Neural cell (in vitro differentiated cells): Measurements from ENCODE around the gene NSFL1C. TPM values are rescaled to one million over a fixed set of nuclear protein-coding genes. Genes with fewer than 3 reads are reported as not detected.
"Not testable (repeated sequence)": the region's sequence is repeated elsewhere in the genome, so short reads cannot be mapped to it uniquely, and the experiment has no call there.

Experiments used
- H2AFZ ChIP-seq: fragments of 200-600, 300-800 bp; sonication (generic), shearing (Covaris generic); 2 replicates; pipeline ENCODE4 v1.6.0; 2014; ENCODE audit warnings: low read depth, mild to moderate bottlenecking, antibody characterized with exemption, low read length, moderate library complexity
- H3F3A ChIP-seq: fragments of 200-600 bp; shearing (Covaris generic); 2 replicates; pipeline ENCODE4 v1.6.1; 2016; ENCODE audit warnings: mild to moderate bottlenecking, moderate library complexity, mixed read lengths, antibody characterized with exemption, low read length; ENCODE audit not compliant: insufficient read depth, poor library complexity, severe bottlenecking
- H3K27ac ChIP-seq: fragments of 200-600, 300-800 bp; sonication (generic), shearing (Covaris generic); 2 replicates; pipeline ENCODE4 v1.5.1; 2014; ENCODE audit warnings: mild to moderate bottlenecking, low read length, moderate library complexity
- H3K27me3 ChIP-seq: fragments of 300-800, 200-600 bp; sonication (generic), shearing (Covaris generic); 2 replicates; pipeline ENCODE4 v1.6.0; 2014; ENCODE audit warnings: mild to moderate bottlenecking, low read depth, low read length, moderate library complexity; ENCODE audit not compliant: insufficient read depth
- H3K36me3 ChIP-seq: fragments of 300-800, 200-600 bp; sonication (generic), shearing (Covaris generic); 2 replicates; pipeline ENCODE4 v1.5.1; 2014; ENCODE audit warnings: mild to moderate bottlenecking, antibody characterized with exemption, low read length, moderate library complexity; ENCODE audit not compliant: insufficient read depth
- H3K4me2 ChIP-seq: fragments of 300-800, 200-600 bp; sonication (generic), shearing (Covaris generic); 2 replicates; pipeline ENCODE4 v1.6.0; 2014; ENCODE audit warnings: mild to moderate bottlenecking, low read length
- H3K4me3 ChIP-seq: fragments of 300-800, 200-600 bp; sonication (generic), shearing (Covaris generic); 2 replicates; pipeline ENCODE4 v1.5.1; 2014; ENCODE audit warnings: mild to moderate bottlenecking, low read length, moderate library complexity
- H3K79me2 ChIP-seq: fragments of 200-600 bp; shearing (Covaris generic); replicated peaks from 2 replicates; pipeline ENCODE4 v1.6.0; 2014; ENCODE audit warnings: mild to moderate bottlenecking, low read length, moderate library complexity; ENCODE audit not compliant: insufficient read depth
- H3K9ac ChIP-seq: fragments of 300-800, 200-600 bp; sonication (generic), shearing (Covaris generic); 2 replicates; pipeline ENCODE4 v1.6.1; 2016; ENCODE audit warnings: mild to moderate bottlenecking, low read length, mixed read lengths
- H3K9me2 ChIP-seq: fragments of 200-600 bp; shearing (Covaris generic); 2 replicates; pipeline ENCODE4 v1.6.1; 2016; ENCODE audit warnings: mild to moderate bottlenecking, low read length, mixed read lengths; ENCODE audit not compliant: insufficient read depth
- H3K9me3 ChIP-seq: fragments of 200-600, 300-800 bp; sonication (generic), shearing (Covaris generic); 2 replicates; pipeline ENCODE4 v1.6.1; 2016; ENCODE audit warnings: mild to moderate bottlenecking, mixed run types, low read length, moderate library complexity, mixed read lengths
- H4K20me1 ChIP-seq: fragments of 200-600 bp; shearing (Covaris generic); 2 replicates; pipeline ENCODE4 v1.6.1; 2016; ENCODE audit warnings: mild to moderate bottlenecking, mixed run types; ENCODE audit not compliant: insufficient read depth
- EP300 ChIP-seq: fragments of 450-650 bp; conservative IDR thresholded peaks from 2 replicates; pipeline ENCODE4 v1.6.1; 2014; ENCODE audit warnings: antibody characterized with exemption, mild to moderate bottlenecking, moderate library complexity; ENCODE audit not compliant: poor library complexity, severe bottlenecking
- EZH2 ChIP-seq: fragments of 200-600, 300-800 bp; shearing (Covaris generic), sonication (generic); IDR thresholded peaks from 2 replicates; pipeline ENCODE4 v1.6.1; 2014; ENCODE audit warnings: antibody characterized with exemption, low read length, borderline replicate concordance, mild to moderate bottlenecking; ENCODE audit not compliant: insufficient read depth, poor library complexity, severe bottlenecking
- MXI1 ChIP-seq: fragments of 450-650 bp; conservative IDR thresholded peaks from 2 replicates; pipeline ENCODE4 v1.6.1; 2014; ENCODE audit warnings: antibody characterized with exemption, mild to moderate bottlenecking; ENCODE audit not compliant: poor library complexity, severe bottlenecking
- POLR2AphosphoS5 ChIP-seq: IDR thresholded peaks from 2 replicates; pipeline ENCODE4 v1.6.1; 2012
- RAD21 ChIP-seq: fragments of 450-650 bp; conservative IDR thresholded peaks from 2 replicates; pipeline ENCODE4 v1.6.1; 2014; ENCODE audit warnings: antibody characterized with exemption, mild to moderate bottlenecking, moderate library complexity
- REST ChIP-seq: IDR thresholded peaks from 2 replicates; pipeline ENCODE4 v1.6.1; 2012; ENCODE audit warnings: borderline replicate concordance
- SMC3 ChIP-seq: fragments of 450-650 bp; conservative IDR thresholded peaks from 2 replicates; pipeline ENCODE4 v1.6.1; 2014; ENCODE audit warnings: antibody characterized with exemption, mild to moderate bottlenecking, moderate library complexity; ENCODE audit not compliant: poor library complexity
- TAF1 ChIP-seq: IDR thresholded peaks from 2 replicates; pipeline ENCODE4 v1.6.1; 2012; ENCODE audit warnings: low read depth
- polyA plus RNA-seq: library from polyadenylated mRNA; depleted of rRNA; stranded (reverse); fragments of >200 nt; gene quantifications from 2 replicates; pipeline ENCODE4 v1.2.3, GENCODE V29; 2014
- TF ChIP-seq, protein P1 (sequence below): fragments of 450-650 bp; IDR thresholded peaks from 2 replicates; pipeline ENCODE4 v1.5.1; 2014; ENCODE audit warnings: antibody characterized with exemption, mild to moderate bottlenecking, moderate library complexity; ENCODE audit not compliant: poor library complexity, severe bottlenecking

NSFL1C gene
- polyA plus RNA-seq, 1 donor from 2014 or later = 48.7 TPM

GRCh38 chr20:1401451-1401907 lies 65.2 kb downstream of the NSFL1C start:
- no peaks in the 10 kb centered on the region for H3K36me3 ChIP-seq
- no peak overlapping the region for H3K9ac ChIP-seq
- H3K27ac ChIP-seq = no peak overlapping the region
- H3K4me2 ChIP-seq = no peak overlapping the region
- H3K27me3 ChIP-seq = peaks cover under 1% of the 10 kb centered on the region
- no peaks in the 10 kb centered on the region for H3F3A ChIP-seq
- TF ChIP-seq POLR2AphosphoS5 (no peak), RAD21 (no peak), REST (no peak), EP300 (no peak), TAF1 (no peak), SMC3 (no peak), EZH2 (no peak), MXI1 (no peak)
- TF ChIP-seq, protein P1, sequence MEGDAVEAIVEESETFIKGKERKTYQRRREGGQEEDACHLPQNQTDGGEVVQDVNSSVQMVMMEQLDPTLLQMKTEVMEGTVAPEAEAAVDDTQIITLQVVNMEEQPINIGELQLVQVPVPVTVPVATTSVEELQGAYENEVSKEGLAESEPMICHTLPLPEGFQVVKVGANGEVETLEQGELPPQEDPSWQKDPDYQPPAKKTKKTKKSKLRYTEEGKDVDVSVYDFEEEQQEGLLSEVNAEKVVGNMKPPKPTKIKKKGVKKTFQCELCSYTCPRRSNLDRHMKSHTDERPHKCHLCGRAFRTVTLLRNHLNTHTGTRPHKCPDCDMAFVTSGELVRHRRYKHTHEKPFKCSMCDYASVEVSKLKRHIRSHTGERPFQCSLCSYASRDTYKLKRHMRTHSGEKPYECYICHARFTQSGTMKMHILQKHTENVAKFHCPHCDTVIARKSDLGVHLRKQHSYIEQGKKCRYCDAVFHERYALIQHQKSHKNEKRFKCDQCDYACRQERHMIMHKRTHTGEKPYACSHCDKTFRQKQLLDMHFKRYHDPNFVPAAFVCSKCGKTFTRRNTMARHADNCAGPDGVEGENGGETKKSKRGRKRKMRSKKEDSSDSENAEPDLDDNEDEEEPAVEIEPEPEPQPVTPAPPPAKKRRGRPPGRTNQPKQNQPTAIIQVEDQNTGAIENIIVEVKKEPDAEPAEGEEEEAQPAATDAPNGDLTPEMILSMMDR = no peak
- H4K20me1 ChIP-seq = no peaks in the 10 kb centered on the region
- no peak overlapping the region for H3K4me3 ChIP-seq
- H2AFZ ChIP-seq = no peak overlapping the region
- no peaks in the 10 kb centered on the region for H3K79me2 ChIP-seq
- H3K9me2 ChIP-seq = no peaks in the 10 kb centered on the region
- no peaks in the 10 kb centered on the region for H3K9me3 ChIP-seq

DNA sequence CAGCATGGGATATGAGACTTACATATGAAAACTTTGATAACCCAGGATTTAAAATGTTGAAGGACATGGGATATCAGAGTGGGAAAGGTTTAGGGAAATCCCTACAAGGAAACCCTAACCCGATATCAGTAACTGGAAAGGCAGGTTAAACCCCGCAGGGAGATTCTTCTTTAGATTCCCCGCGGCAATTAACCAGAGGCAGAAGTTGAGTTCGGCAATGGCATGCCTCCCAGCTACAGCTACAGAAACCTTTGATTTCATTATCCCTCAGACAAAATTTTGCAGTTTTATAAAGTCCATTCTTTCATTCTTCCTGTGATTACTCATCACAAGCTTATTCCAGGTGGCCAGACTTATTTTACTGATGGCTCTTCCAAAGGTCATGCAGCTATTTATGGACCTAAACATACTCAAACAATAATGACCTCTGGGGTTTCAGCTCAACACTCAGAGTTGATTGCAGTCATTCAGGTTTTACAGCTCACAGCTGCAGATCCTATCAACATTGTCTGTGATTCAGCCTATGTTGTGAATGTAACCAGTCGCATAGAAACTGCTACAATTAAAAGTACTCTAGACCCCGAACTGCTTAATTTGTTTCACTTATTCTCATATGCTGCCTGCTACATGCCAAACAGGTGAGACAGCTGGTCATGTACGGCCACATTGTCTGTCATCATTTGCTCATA lies 66.8 kb downstream of the NSFL1C start:
- not testable (repeated sequence) for H3K79me2 ChIP-seq, H3K9ac ChIP-seq

GRCh38 chr20:1398185-1398584 lies 68.5 kb downstream of the NSFL1C start:
- H2AFZ ChIP-seq = not testable (repeated sequence)
- peaks cover 17% of the 10 kb centered on the region for H3K27me3 ChIP-seq

More for the DNA sequence above, 66.8 kb downstream of the NSFL1C start:
- not testable (repeated sequence) for H3K9me2 ChIP-seq, H2AFZ ChIP-seq, H3K27ac ChIP-seq, H3K9me3 ChIP-seq, H4K20me1 ChIP-seq, H3K36me3 ChIP-seq, H3F3A ChIP-seq, H3K4me2 ChIP-seq, H3K4me3 ChIP-seq
- peaks cover 17% of the 10 kb centered on the region for H3K27me3 ChIP-seq

More at GRCh38 chr20:1398185-1398584, 68.5 kb downstream of the NSFL1C start:
- not testable (repeated sequence) for H3K9me3 ChIP-seq, H3F3A ChIP-seq, H3K79me2 ChIP-seq, H3K9me2 ChIP-seq, H3K4me2 ChIP-seq, H3K27ac ChIP-seq, H3K9ac ChIP-seq, H3K4me3 ChIP-seq, H4K20me1 ChIP-seq, H3K36me3 ChIP-seq
